Measurements from ENCODE around the gene ABCA13. TPM values are rescaled to one million over a fixed set of nuclear protein-coding genes. Genes with fewer than 3 reads are reported as not detected.

The ABCA13 gene
- total and polyA plus RNA-seq, 2 of the 4 experiments (the other 2 are of a cell fraction) = under 0.01 to 0.07 TPM

GRCh38 chr7:48366096-48366495 lies 194.8 kb downstream of the ABCA13 start:
- Histone ChIP-seq H4K8ac (ENCODE audit: low read depth in 2 of 2, low read length in 2 of 2) (no peak overlapping the region), H3K18ac (ENCODE audit: low read depth, low read length) (no peak overlapping the region), H2AK9ac (replicated peaks; ENCODE audit: low read depth, low read length, poor library complexity) (no peak overlapping the region), H3K4me3 (ENCODE audit: insufficient read depth, low read depth, low read length) (no peak overlapping the region), H2AK5ac (ENCODE audit: low read depth, low read length) (no peak overlapping the region), H2BK15ac (ENCODE audit: low read depth, low read length) (no peak overlapping the region), H2BK20ac (ENCODE audit: low read depth, low read length) (no peak overlapping the region), H3K79me1 (ENCODE audit: low read depth in 1 of 2, low read length in 2 of 2) (no peaks in the 10 kb centered on the region), H2AFZ (replicated peaks; ENCODE audit: low read length, poor library complexity) (no peak overlapping the region), H2BK5ac (ENCODE audit: low read depth, low read length, poor library complexity, severe bottlenecking) (no peak overlapping the region), H3K56ac (ENCODE audit: extremely low read depth, insufficient read depth, low read length) (no peak overlapping the region), H3K4ac (ENCODE audit: low read depth, low read length) (no peak overlapping the region), H4K91ac (ENCODE audit: insufficient read depth, low read depth, low read length) (no peak overlapping the region), H3K27me3 (ENCODE audit: control insufficient read depth, insufficient read depth, low read length) (no peaks in the 10 kb centered on the region), H4K20me1 (ENCODE audit: insufficient read depth, low read length) (no peaks in the 10 kb centered on the region), H2BK120ac (ENCODE audit: low read depth, low read length) (no peak overlapping the region), H3K4me1 (ENCODE audit: control insufficient read depth, insufficient read depth, low read length) (no peaks in the 10 kb centered on the region), H3K14ac (replicated peaks; ENCODE audit: low read depth, low read length) (no peak overlapping the region), H3K9me1 (ENCODE audit: insufficient read depth, low read length) (no peaks in the 10 kb centered on the region), H3K9ac (ENCODE audit: low read depth, low read length) (no peak overlapping the region), H3K27ac (ENCODE audit: insufficient read depth, low read length) (no peak overlapping the region), H3K9me3 (ENCODE audit: control insufficient read depth, insufficient read depth, low read length) (no peaks in the 10 kb centered on the region), H3K23ac (ENCODE audit: low read depth, low read length) (no peak overlapping the region), H4K5ac (ENCODE audit: low read depth, low read length) (no peak overlapping the region), H3K4me2 (ENCODE audit: low read depth, low read length) (no peak overlapping the region), H3K36me3 (ENCODE audit: control insufficient read depth, insufficient read depth, low read length) (no peaks in the 10 kb centered on the region)
- no CpG with 5 or more reads among the region's 4 CpGs for WGBS, 2 experiments (ENCODE audit: extremely low coverage in 2 of 2, insufficient read length in 1 of 2)
- dilution Hi-C loops (cut with HindIII; ENCODE audit: low sequenced_read_pairs, unreplicated experiment) = no loop called here
- DNase-seq = no peak
- POLR2A ChIA-PET (ENCODE audit: unreplicated experiment) = no interaction called here
- intact Hi-C loops (cut with micrococcal nuclease) = no loop called here
- BruUV-seq (replicated peaks) = no TSS peak
- in situ Hi-C loops (cut with MboI; ENCODE audit: low sequenced_read_pairs) = no loop called here
- ATAC-seq (ENCODE audit: low read depth) = no peak
- no peak for TF ChIP-seq CEBPB (IDR thresholded peaks at IDR 0.05; ENCODE audit: low read depth, low read length)
- TF ChIP-seq MAFK (IDR thresholded peaks at IDR 0.05; ENCODE audit: low read depth, low read length) = no peak
- TF ChIP-seq BHLHE40 (IDR thresholded peaks at IDR 0.05; ENCODE audit: low read depth, low read length) = no peak
- TF ChIP-seq, protein P1, sequence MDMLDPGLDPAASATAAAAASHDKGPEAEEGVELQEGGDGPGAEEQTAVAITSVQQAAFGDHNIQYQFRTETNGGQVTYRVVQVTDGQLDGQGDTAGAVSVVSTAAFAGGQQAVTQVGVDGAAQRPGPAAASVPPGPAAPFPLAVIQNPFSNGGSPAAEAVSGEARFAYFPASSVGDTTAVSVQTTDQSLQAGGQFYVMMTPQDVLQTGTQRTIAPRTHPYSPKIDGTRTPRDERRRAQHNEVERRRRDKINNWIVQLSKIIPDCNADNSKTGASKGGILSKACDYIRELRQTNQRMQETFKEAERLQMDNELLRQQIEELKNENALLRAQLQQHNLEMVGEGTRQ (IDR thresholded peaks at IDR 0.05; ENCODE audit: low read depth, low read length) = no peak
- TF ChIP-seq RAD21 (IDR thresholded peaks at IDR 0.05; ENCODE audit: low read length) = no peak
- no peak for TF ChIP-seq SMC3 (IDR thresholded peaks at IDR 0.05; ENCODE audit: low read depth, low read length)
- TF ChIP-seq POLR2A (IDR thresholded peaks at IDR 0.05; ENCODE audit: low read depth, low read length) = no peak
- no peak for TF ChIP-seq ELK1 (IDR thresholded peaks at IDR 0.05; ENCODE audit: borderline replicate concordance, low read depth, low read length)
- TF ChIP-seq CTCF (conservative IDR thresholded peaks at IDR 0.05; ENCODE audit: low read depth, low read length) = no peak
- TF ChIP-seq CHD1 (IDR thresholded peaks at IDR 0.05; ENCODE audit: low read depth, low read length) = no peak
- TF ChIP-seq MAZ (IDR thresholded peaks at IDR 0.05; ENCODE audit: borderline replicate concordance, low read depth, low read length) = no peak
- CTCF ChIA-PET = no interaction called here
